Endothelial cell of umbilical vein (primary cell): ENCODE measurements around the gene RPS23. TPM values are rescaled to one million over a fixed set of nuclear protein-coding genes. Genes with fewer than 3 reads are reported as not detected.

ENCODE experiments used
- BruUV-seq: library from RNA; stranded (reverse); fragments of 400-500 nt; replicated peaks from 2 replicates; lab custom pipeline; 2021; lab: Mats Ljungman, UMichigan
- CTCF ChIA-PET: fragments of 300-600, 350-600 bp; sonication (Branson Sonifier 250); formaldehyde crosslinking; loops from one replicate; lab custom pipeline; 2021; ENCODE audit warnings: antibody characterized with exemption, inconsistent platforms; lab: Charles Lee
- POLR2A ChIA-PET: fragments of 300-600, 350-600 bp; sonication (Branson Sonifier 250); formaldehyde crosslinking; loops from one replicate; lab custom pipeline; 2021; ENCODE audit warnings: antibody characterized with exemption, inconsistent platforms; lab: Charles Lee
- DNase-seq: peaks from one replicate; pipeline ENCODE4 v3.0.0-alpha.2; 2011; ENCODE audit warnings: low read depth, low spot score
- FAIRE-seq: peaks from 2 replicates; lab custom pipeline; 2011; peaks lifted over from hg19 to GRCh38; lab: Jason Lieb, UNC
- H2AFZ ChIP-seq: 2 replicates; pipeline ENCODE4 v1.6.0; 2012; ENCODE audit warnings: low read depth, low read length, control low read depth, inconsistent platforms
- H3K27ac ChIP-seq: 2 replicates; pipeline ENCODE4 v1.5.1; 2011; ENCODE audit warnings: low read depth, mild to moderate bottlenecking, control low read depth, low read length, moderate library complexity; ENCODE audit not compliant: insufficient read depth
- H3K27me3 ChIP-seq, 2 experiments: 2 replicates each; pipeline versions ENCODE4 v1.6.0 to v1.6.1; 2011; ENCODE audit warnings: low read length in 2 of 2, mixed read lengths in 1 of 2; ENCODE audit not compliant: control insufficient read depth in 2 of 2, insufficient read depth in 2 of 2
- H3K36me3 ChIP-seq, 2 experiments: 2 replicates in 1 of 2; 3 replicates in 1 of 2; pipeline ENCODE4 v1.5.1; 2011; ENCODE audit warnings: low read length in 2 of 2, mild to moderate bottlenecking in 1 of 2, moderate library complexity in 1 of 2; ENCODE audit not compliant: control insufficient read depth in 2 of 2, insufficient read depth in 2 of 2; ENCODE audit errors: extremely low read depth in 1 of 2
- H3K4me1 ChIP-seq: 3 replicates; pipeline ENCODE4 v1.5.1; 2011; ENCODE audit warnings: mild to moderate bottlenecking, low read length; ENCODE audit not compliant: control insufficient read depth, insufficient read depth; ENCODE audit errors: extremely low read depth
- H3K4me2 ChIP-seq: 2 replicates; pipeline ENCODE4 v1.6.1; 2011; ENCODE audit warnings: low read length, control low read depth, mixed read lengths; ENCODE audit not compliant: insufficient read depth
- H3K4me3 ChIP-seq, 3 experiments: fragments of 200-600 bp in 1 of 3; sonication (generic), shearing (Covaris generic) in 1 of 3; replicated peaks in 1 of 3; 2 replicates each; pipeline ENCODE4 v1.5.1; 2011 to 2016; ENCODE audit warnings: control low read depth in 3 of 3, low read length in 3 of 3, mild to moderate bottlenecking in 2 of 3, inconsistent platforms in 1 of 3, low read depth in 1 of 3, moderate library complexity in 1 of 3; ENCODE audit not compliant: insufficient read depth in 1 of 3
- H3K79me2 ChIP-seq: 2 replicates; pipeline ENCODE4 v1.6.0; 2012; ENCODE audit warnings: low read length, inconsistent platforms; ENCODE audit not compliant: control insufficient read depth, insufficient read depth
- H3K9ac ChIP-seq: replicated peaks from 2 replicates; pipeline ENCODE3; 2011; ENCODE audit warnings: low read length, control low read depth; ENCODE audit not compliant: insufficient read depth; ENCODE audit errors: extremely low read depth
- H3K9me1 ChIP-seq: replicated peaks from 3 replicates; pipeline ENCODE4 v1.6.0; 2011; ENCODE audit warnings: mild to moderate bottlenecking, low read length; ENCODE audit not compliant: control insufficient read depth, insufficient read depth; ENCODE audit errors: extremely low read depth
- H3K9me3 ChIP-seq: replicated peaks from 2 replicates; pipeline ENCODE4 v1.5.1; 2012; ENCODE audit warnings: low read length, inconsistent platforms; ENCODE audit not compliant: control insufficient read depth, insufficient read depth
- H4K20me1 ChIP-seq: replicated peaks from 2 replicates; pipeline ENCODE3; 2011; ENCODE audit warnings: mild to moderate bottlenecking, low read length; ENCODE audit not compliant: control insufficient read depth, insufficient read depth; ENCODE audit errors: extremely low read depth
- FOS ChIP-seq: IDR thresholded peaks from 2 replicates; pipeline ENCODE4 v1.6.1; 2011; ENCODE audit warnings: mild to moderate bottlenecking, low read length, moderate library complexity, borderline replicate concordance; ENCODE audit not compliant: insufficient read depth
- JUN ChIP-seq: IDR thresholded peaks from 2 replicates; pipeline ENCODE4 v1.6.1; 2011; ENCODE audit warnings: borderline replicate concordance, low read depth; ENCODE audit not compliant: insufficient read length, insufficient read depth
- POLR2A ChIP-seq: IDR thresholded peaks from 2 replicates; pipeline ENCODE4 v1.6.1; 2012; ENCODE audit warnings: low read depth, mild to moderate bottlenecking, control low read depth, low read length
- POLR2AphosphoS5 ChIP-seq: IDR thresholded peaks from 2 replicates; pipeline ENCODE4 v1.6.1; 2012; ENCODE audit warnings: low read depth, mild to moderate bottlenecking, control low read depth, low read length, moderate library complexity; ENCODE audit not compliant: insufficient read depth
- dilution Hi-C: fragments of 300-500 bp; cut with MboI; formaldehyde crosslinking; loops from one replicate; pipeline ENCODE4 v1.15.0; 2019; ENCODE audit warnings: low sequenced_read_pairs; ENCODE audit not compliant: extremely low pct_ligation_motif_present
- intact Hi-C: fragments of 100-400 bp; cut with micrococcal nuclease; formaldehyde crosslinking; loops from one replicate; pipeline ENCODE4 v1.10.0; 2022
- polyA plus RNA-seq, 4 experiments: library from polyadenylated mRNA; depleted of rRNA in 3 of 4; stranded (reverse) in 3 of 4; unstranded in 1 of 4; fragments of >200 nt; gene quantifications; 2 replicates each; pipeline versions ENCODE4 v1.2.1 to v1.2.3, GENCODE V29; 2011 to 2012; ENCODE audit warnings: missing spikeins in 1 of 4
- total RNA-seq: library from RNA; stranded (reverse); gene quantifications from 2 replicates; pipeline ENCODE4 v1.2.3, GENCODE V29; 2021

Gene RPS23
- total and polyA plus RNA-seq, 2 donors (not counting 3 experiments of a cell fraction or from before 2014, with no cell fraction given), result 2,037 to 3,265 TPM

GRCh38 chr5:82306151-82306550, 28.0 kb upstream of the RPS23 start:
- no TSS peak for BruUV-seq
- H3K36me3 ChIP-seq, result no peaks in the 10 kb centered on the region
- H3K4me3 ChIP-seq, result no peak overlapping the region
- TF ChIP-seq POLR2AphosphoS5, result no peak
- H4K20me1 ChIP-seq, result no peaks in the 10 kb centered on the region
- ChIA-PET CTCF (interaction anchor here (1.2 kb wide), 1 partner anchor 1125 kb away, joined by 3 read pairs; no protein-coding TSS in a partner anchor), POLR2A (no interaction called here)
- H3K27ac ChIP-seq, result no peak overlapping the region
- H3K27me3 ChIP-seq, result peaks cover 0 to 3% of the 10 kb centered on the region in 2 experiments
- no peaks in the 10 kb centered on the region for H3K79me2 ChIP-seq
- H2AFZ ChIP-seq, result no peak overlapping the region
- DNase-seq, result no peak
- no peaks in the 10 kb centered on the region for H3K4me1 ChIP-seq
- H3K9me1 ChIP-seq, result no peaks in the 10 kb centered on the region
- no peak for FAIRE-seq
- intact Hi-C loops (no loop called here), dilution Hi-C loops (no loop called here)
- no peaks in the 10 kb centered on the region for H3K9me3 ChIP-seq
- no peak overlapping the region for H3K4me2 ChIP-seq
- no peak overlapping the region for H3K9ac ChIP-seq

- no peaks in the 10 kb centered on the region for H4K20me1 ChIP-seq
- DNase-seq, result no peak
- H3K9ac ChIP-seq, result no peak overlapping the region
- dilution Hi-C loops, result no loop called here
- no peaks in the 10 kb centered on the region for H3K9me1 ChIP-seq
- no peak overlapping the region for H3K4me2 ChIP-seq
- H3K27ac ChIP-seq, result no peak overlapping the region
- ChIA-PET CTCF (no interaction called here), POLR2A (no interaction called here)
- no peaks in the 10 kb centered on the region for H3K4me1 ChIP-seq
- H3K9me3 ChIP-seq, result no peaks in the 10 kb centered on the region
- H3K79me2 ChIP-seq, result no peaks in the 10 kb centered on the region
- TF ChIP-seq JUN, result no peak
- TF ChIP-seq FOS, result no peak
- TF ChIP-seq POLR2A, result no peak
- no peak for TF ChIP-seq POLR2AphosphoS5
- no peak overlapping the region for H2AFZ ChIP-seq
- intact Hi-C loops, result no loop called here
- no peak for FAIRE-seq
- BruUV-seq, result no TSS peak
- no peak overlapping the region for H3K4me3 ChIP-seq
- H3K27me3 ChIP-seq, result peaks cover 0 to 6% of the 10 kb centered on the region in 2 experiments
- H3K36me3 ChIP-seq, result no peaks in the 10 kb centered on the region
These were observed 23.0 kb upstream of the RPS23 start for GRCh38 chr5:82301190-82301589.
